Activated T-helper 1 cell treated with anti-CD3 and anti-CD28 coated beads, Interleukin-12 subunit alpha, Interleukin-12 subunit beta, Interleukin-2, Interleukin-4 antibody, amounts not matched to agents 30 ng/mL and 10 ng/mL and 1 ng/mL, durations not matched to agents 14 hours and 24 hours and 36 hours (primary cell): ENCODE measurements around the gene TBC1D25. TPM values are rescaled to one million over a fixed set of nuclear protein-coding genes. Genes with fewer than 3 reads are reported as not detected.
"Not testable (repeated sequence)": the region's sequence is repeated elsewhere in the genome, so short reads cannot be mapped to it uniquely, and the experiment has no call there.

Experiments
- DNase-seq: peaks from one replicate; pipeline ENCODE4 v3.0.0; 2021; ENCODE audit warnings: low spot score
- H3K27ac Mint-ChIP-seq: one replicate; pipeline ENCODE4 v1.8.0; 2021; ENCODE audit warnings: mild to moderate bottlenecking, mixed read lengths
- H3K27me3 Mint-ChIP-seq: one replicate; pipeline ENCODE4 v1.8.0; 2022; ENCODE audit warnings: mild to moderate bottlenecking, moderate library complexity, mixed read lengths; ENCODE audit not compliant: insufficient read depth
- H3K36me3 Mint-ChIP-seq: one replicate; pipeline ENCODE4 v1.8.0; 2021; ENCODE audit warnings: low read depth, mixed read lengths
- H3K4me1 Mint-ChIP-seq: one replicate; pipeline ENCODE4 v1.8.0; 2021; ENCODE audit warnings: low read depth, mixed read lengths
- H3K4me3 Mint-ChIP-seq: one replicate; pipeline ENCODE4 v1.8.0; 2021; ENCODE audit warnings: mild to moderate bottlenecking, moderate library complexity, mixed read lengths
- H3K9me3 Mint-ChIP-seq: one replicate; pipeline ENCODE4 v1.8.0; 2021; ENCODE audit warnings: mixed read lengths
- intact Hi-C: fragments of 100-400 bp; cut with micrococcal nuclease; formaldehyde crosslinking; loops from one replicate; pipeline ENCODE4 v1.15.1; 2024
- total RNA-seq: library from RNA; stranded (reverse); gene quantifications from 2 replicates; pipeline ENCODE4 v1.2.3, GENCODE V29; 2022

Gene TBC1D25
- total RNA-seq, 1 donor from 2014 or later = 16.0 TPM

DNA sequence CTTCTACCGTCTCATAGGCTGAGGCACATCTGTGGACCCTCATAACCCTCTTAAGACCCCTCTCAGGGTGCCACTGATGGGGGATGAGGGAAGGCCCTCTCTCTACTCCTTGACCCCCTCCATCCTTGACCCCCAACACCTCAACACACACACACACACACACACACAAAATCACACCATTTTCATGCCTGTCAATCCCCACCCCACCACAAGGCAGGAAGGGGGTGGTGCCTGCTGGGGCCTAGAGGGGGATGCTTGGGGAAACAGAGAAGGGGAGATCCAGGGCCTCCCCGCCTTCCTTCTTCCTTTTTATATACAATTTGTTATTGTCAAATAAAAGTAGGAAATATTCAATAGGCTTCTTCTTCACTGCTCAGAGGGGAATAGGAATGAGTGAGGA is 19.1 kb upstream of the TBC1D25 start:
- Mint-ChIP-seq H3K9me3 (no peaks in the 10 kb centered on the region), H3K36me3 (peaks cover 17% of the 10 kb centered on the region), H3K27me3 (no peaks in the 10 kb centered on the region), H3K27ac (peak overlapping the region; percentile 98), H3K4me1 (peaks cover 29% of the 10 kb centered on the region), H3K4me3 (peak overlapping the region; percentile 95)
- DNase-seq = no peak
- intact Hi-C loops = loop anchor here (5.0 to 10.0 kb wide), 5 partner anchors 154 to 863 kb away; partner anchors contain the start of genes PIM2, SUV39H1, UXT and ZNF81

DNA sequence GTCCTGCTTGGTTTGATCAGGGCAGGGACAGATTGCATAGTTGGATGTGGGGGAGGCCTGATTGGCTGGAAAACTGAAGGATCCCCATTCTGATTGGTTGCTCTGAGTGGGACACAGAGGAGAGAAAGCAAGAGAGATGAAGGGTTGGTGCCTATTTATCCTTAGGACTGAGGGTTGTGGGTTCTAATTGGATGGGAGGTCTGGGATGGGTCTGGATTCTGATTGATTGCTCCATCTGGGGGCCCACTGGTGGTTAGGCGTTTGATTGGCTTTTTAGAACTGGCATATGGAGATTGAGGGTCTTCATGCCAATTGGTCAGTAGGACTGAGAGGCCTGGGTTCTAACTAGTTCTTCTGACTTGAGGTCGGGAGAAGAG is 18.6 kb upstream of the TBC1D25 start:
- Mint-ChIP-seq H3K27ac (peak overlapping the region; percentile 98), H3K9me3 (no peaks in the 10 kb centered on the region), H3K27me3 (no peaks in the 10 kb centered on the region), H3K4me3 (peak overlapping the region; percentile 95), H3K4me1 (peaks cover 29% of the 10 kb centered on the region), H3K36me3 (peaks cover 17% of the 10 kb centered on the region)
- no peak for DNase-seq
- intact Hi-C loops = loop anchor here (1.0 to 10.0 kb wide), 10 partner anchors 13 to 864 kb away; partner anchors contain the start of genes FTSJ1, HDAC6, PIM2 and PORCN

DNA sequence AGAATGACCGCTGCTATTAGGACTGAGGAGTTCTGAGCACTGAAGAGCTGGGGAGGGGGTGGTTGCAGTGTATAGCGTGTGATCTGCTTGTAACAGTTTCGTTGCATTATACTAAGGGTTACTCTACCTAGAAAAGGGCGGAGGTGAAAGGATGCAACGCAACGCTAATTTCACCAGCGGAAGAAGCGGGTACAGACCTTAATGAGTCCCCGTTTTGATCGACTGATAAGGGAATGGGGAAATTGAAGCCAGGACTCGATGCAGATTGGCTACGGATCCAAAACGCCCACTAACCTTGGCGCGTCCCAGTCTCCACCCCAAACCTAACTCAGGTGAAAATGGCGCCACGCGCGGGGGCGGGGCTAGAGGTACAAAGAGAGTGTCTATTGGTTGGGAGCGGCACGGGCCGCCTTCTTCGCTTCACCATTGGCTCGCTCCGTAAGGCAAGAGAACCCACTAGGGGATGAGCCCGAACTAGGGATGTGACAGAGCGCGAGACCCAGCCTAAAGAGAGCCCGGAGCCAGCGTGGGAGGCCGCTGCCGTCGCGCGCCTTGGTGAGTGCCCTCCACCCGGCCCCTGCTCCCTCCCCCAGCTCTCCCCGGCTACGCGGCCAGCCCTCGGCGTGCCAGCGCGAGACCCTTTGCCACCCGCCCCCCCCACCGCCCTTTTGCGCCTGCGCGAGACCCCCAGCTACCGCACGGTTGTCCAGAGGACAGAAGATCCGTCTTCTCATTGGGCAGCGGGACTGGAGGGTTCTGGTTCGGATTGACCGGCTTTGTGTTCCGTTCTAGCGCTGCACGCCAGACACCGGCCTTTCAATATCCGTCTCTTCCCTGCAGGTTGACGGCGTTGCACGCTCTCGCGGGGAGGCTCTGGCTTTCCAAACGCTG is 17.9 kb upstream of the TBC1D25 start, which contains the start of gene EBP:
Gene EBP, plus strand, starts transcription at position 456 of the 891 bp plus-strand sequence. CDS start 1,964 bp downstream, outside the sequence.
- peak; percentile 92 for DNase-seq
- Mint-ChIP-seq H3K36me3 (peaks cover 14% of the 10 kb centered on the region), H3K4me3 (peak within 1 kb of the TSS; percentile 95), H3K27me3 (no peaks in the 10 kb centered on the region), H3K27ac (peak within 1 kb of the TSS; percentile 98), H3K9me3 (no peaks in the 10 kb centered on the region), H3K4me1 (peaks cover 34% of the 10 kb centered on the region)
- intact Hi-C loops = loop anchor here (1.0 to 10.0 kb wide), 10 partner anchors 13 to 864 kb away; partner anchors contain the start of genes FTSJ1, HDAC6, PIM2 and PORCN

DNA sequence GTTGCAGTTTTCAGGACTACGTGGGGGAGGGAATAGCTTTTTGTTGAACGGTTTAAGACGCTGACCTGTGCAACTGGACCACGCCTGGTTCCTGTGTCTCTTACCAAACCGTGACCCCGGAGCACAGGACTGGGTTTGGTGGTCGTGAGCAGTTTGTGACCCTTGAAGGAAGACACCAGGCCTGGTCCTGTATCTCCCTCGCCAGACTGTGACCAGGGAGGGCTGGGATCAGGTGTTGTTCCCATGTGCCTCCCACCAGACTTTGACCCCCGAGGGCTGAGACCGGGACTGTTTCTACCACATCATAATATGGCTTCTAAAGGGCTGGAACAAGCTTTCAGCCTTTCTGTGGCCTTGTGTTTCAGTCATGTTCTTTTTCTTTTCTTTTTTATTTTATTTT is 17.2 kb upstream of the TBC1D25 start:
- DNase-seq = no peak
- Mint-ChIP-seq H3K36me3 (peaks cover 18% of the 10 kb centered on the region), H3K4me1 (peaks cover 36% of the 10 kb centered on the region), H3K27ac (peak overlapping the region; percentile 98), H3K9me3 (no peaks in the 10 kb centered on the region), H3K4me3 (peak overlapping the region; percentile 95), H3K27me3 (no peaks in the 10 kb centered on the region)
- intact Hi-C loops = loop anchor here (5.0 to 10.0 kb wide), 5 partner anchors 153 to 865 kb away; partner anchors contain the start of genes PIM2, SUV39H1, UXT and ZNF81

DNA sequence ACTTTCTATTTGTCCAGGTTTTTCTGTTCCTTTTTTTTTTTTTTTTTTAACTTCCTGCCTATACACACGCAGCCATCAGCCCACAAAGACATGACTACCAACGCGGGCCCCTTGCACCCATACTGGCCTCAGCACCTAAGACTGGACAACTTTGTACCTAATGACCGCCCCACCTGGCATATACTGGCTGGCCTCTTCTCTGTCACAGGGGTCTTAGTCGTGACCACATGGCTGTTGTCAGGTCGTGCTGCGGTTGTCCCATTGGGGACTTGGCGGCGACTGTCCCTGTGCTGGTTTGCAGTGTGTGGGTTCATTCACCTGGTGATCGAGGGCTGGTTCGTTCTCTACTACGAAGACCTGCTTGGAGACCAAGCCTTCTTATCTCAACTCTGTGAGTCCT is 15.8 kb upstream of the TBC1D25 start:
- H3K27ac Mint-ChIP-seq = peak overlapping the region; percentile 44
- intact Hi-C loops = loop anchor here (5.0 to 10.0 kb wide), 5 partner anchors 151 to 866 kb away; partner anchors contain the start of genes PIM2, SUV39H1, UXT and ZNF81

DNA sequence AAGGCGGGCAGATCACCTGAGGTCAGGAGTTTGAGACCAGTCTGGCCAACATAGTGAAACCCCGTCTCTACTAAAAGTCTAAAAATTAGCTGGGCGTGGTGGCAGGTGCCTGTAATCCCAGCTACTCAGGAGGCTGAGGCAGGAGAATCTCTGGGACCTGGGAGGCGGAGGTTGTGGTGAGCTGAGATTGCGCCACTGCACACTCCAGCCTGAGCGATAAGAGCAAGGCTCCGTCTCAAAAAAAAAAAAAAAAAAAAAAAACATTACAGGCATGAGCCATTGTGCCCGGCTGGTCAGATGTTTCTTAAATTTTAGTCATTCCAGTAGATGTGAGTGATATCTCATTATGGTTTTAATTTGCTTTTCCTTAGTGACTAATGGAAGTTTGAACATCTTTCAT is 13.7 kb upstream of the TBC1D25 start:
- Mint-ChIP-seq H3K36me3 (peaks cover 25% of the 10 kb centered on the region), H3K4me1 (peaks cover 36% of the 10 kb centered on the region)
- H3K4me3 Mint-ChIP-seq, DNase-seq, H3K9me3 Mint-ChIP-seq, H3K27ac Mint-ChIP-seq, H3K27me3 Mint-ChIP-seq: not testable (repeated sequence)
- intact Hi-C loops = loop anchor here (10.0 kb wide), 2 partner anchors 149 to 691 kb away; partner anchors contain the start of gene ZNF81

More for the DNA sequence above, 15.8 kb upstream of the TBC1D25 start:
- Mint-ChIP-seq H3K9me3 (no peaks in the 10 kb centered on the region), H3K4me1 (peaks cover 42% of the 10 kb centered on the region), H3K36me3 (peaks cover 24% of the 10 kb centered on the region), H3K27me3 (no peaks in the 10 kb centered on the region), H3K4me3 (peak overlapping the region; percentile 95)
- no peak for DNase-seq

DNA sequence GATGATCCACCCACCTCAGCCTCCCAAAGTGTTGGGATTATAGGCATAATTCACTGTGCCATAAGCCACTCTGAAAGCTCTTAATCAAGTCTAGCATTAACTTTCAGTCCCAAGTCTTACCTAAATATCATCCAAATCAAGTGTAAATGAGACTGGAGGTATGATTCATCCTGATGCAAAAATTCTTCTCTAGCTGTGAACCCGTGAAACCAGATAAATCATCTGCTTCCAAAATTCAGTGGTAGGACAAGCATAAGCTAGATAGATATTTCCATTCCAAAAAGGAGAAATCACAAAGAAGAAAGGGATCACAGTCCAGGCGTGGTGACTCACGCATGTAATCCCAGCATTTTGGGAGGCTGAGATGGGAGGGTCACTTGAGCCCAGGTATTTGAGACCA is 8.8 kb upstream of the TBC1D25 start:
- intact Hi-C loops = no loop called here
- Mint-ChIP-seq H3K9me3 (no peaks in the 10 kb centered on the region), H3K36me3 (peaks cover 25% of the 10 kb centered on the region), H3K27ac (no peak overlapping the region), H3K4me3 (no peak overlapping the region), H3K27me3 (no peaks in the 10 kb centered on the region), H3K4me1 (peaks cover 32% of the 10 kb centered on the region)
- DNase-seq = no peak

DNA sequence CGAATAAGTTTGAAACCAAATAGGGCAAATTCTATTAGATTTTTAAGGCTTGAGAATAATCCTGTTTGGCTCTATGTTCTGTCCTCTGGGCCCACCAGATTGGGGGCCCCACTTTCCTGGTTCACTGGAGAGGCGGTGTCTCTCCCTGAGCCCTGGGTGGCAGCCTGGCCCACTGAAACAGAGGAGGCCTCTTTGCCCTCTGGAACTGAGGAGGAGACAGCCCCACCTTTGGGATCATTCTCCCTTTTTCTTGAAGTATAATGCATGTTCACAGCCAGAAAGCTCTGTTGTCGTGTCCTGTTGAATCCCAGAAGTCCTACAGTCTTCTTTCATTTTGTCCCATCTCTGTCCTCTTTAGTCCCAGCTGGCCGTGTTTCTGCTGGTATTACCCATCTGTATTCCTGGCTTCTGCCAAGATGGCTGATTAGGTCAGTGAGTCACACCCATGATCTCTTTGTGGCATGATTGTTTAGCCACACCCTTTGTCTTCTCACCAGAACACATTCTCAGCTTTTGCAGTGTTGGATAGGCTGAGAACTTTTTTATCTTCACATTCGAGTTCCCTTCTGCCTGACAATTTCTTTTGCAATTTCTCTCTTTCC is 8.1 kb upstream of the TBC1D25 start:
- peak overlapping the region; percentile 87 for H3K27ac Mint-ChIP-seq
- no peaks in the 10 kb centered on the region for H3K27me3 Mint-ChIP-seq
- no peaks in the 10 kb centered on the region for H3K9me3 Mint-ChIP-seq
- H3K4me1 Mint-ChIP-seq = peaks cover 29% of the 10 kb centered on the region
- peaks cover 24% of the 10 kb centered on the region for H3K36me3 Mint-ChIP-seq
- no peak for DNase-seq
- intact Hi-C loops = no loop called here
- H3K4me3 Mint-ChIP-seq = no peak overlapping the region

DNA sequence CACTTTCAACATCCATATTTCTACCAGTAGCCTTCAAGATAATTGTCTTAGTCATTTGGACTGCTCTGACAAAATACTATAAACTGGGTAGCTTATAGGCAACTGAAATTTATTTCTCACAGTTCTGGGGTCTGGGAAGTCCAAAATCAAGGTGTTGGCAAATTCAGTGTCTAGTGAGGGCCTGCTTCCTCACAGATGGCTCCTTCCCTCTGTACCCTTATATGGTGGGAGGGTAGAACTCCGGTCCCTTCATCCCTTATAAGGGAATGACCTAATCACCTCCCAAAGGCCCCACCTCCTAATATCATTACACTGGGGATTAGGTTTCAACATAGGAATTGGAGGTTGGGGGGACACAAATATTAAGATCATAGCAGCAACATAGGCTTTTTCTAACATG is 7.4 kb upstream of the TBC1D25 start:
- no peaks in the 10 kb centered on the region for H3K27me3 Mint-ChIP-seq
- no peak for DNase-seq
- peaks cover 25% of the 10 kb centered on the region for H3K4me1 Mint-ChIP-seq
- peak overlapping the region; percentile 87 for H3K27ac Mint-ChIP-seq
- intact Hi-C loops = no loop called here
- peaks cover 18% of the 10 kb centered on the region for H3K36me3 Mint-ChIP-seq
- no peaks in the 10 kb centered on the region for H3K9me3 Mint-ChIP-seq
- H3K4me3 Mint-ChIP-seq = no peak overlapping the region

DNA sequence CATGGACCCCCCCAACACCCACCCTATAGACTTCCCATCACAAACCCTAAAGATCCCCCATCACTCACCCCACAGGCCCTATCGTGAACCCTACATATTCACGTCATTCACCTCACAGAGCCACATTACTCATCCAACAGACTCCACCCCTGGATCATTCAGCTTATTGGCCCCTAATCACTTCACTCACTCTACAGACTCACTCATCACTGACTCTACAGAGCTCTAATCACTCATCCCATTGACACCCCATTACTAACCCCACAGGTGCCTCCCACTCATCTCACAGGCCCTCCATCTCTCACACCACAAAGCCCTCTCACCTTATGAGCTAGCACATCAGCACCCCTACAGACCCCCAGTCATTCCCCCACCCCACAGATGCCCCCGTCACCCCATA is 6.3 kb upstream of the TBC1D25 start:
- no peak overlapping the region for H3K4me3 Mint-ChIP-seq
- H3K27ac Mint-ChIP-seq = peak overlapping the region; percentile 73
- peaks cover 17% of the 10 kb centered on the region for H3K36me3 Mint-ChIP-seq
- H3K4me1 Mint-ChIP-seq = peaks cover 24% of the 10 kb centered on the region
- no peaks in the 10 kb centered on the region for H3K9me3 Mint-ChIP-seq
- DNase-seq = no peak
- intact Hi-C loops = no loop called here
- H3K27me3 Mint-ChIP-seq = no peaks in the 10 kb centered on the region

DNA sequence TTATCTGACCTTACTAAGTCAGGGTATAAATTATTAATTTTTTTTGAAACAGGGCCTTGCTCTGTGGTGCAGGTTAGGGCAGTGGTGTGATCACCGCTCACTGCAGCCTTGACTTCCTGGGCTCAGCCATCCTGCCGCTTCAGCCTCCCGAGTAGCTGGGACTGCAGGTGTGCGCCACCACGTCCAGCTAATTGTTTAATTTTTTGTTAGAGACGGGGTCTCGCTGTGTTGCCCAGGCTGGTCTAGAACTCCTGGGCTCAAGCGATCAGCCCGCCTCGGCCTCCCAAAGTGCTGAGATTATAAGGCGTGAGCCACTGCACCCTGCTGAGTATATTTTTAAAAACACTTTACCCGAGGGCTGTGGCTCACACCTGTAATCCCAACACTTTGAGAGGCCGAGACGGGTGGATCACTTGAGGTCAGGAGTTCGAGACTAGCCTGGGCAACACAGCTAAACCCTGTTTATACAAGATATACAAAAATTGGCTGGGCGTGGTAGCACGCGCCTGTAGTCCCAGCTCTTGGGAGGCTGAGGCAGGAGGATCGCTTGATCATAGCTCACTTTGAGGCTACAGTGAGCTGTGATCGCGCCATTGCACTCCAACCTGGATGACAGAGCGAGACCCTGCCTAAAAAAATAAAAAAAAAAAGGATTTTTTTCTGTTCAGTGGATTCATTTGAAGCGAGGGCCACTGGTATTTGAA is 721 bp upstream of the TBC1D25 start:
- Mint-ChIP-seq H3K27ac (peak overlapping the region; percentile 92), H3K36me3 (peaks cover 10% of the 10 kb centered on the region), H3K9me3 (no peaks in the 10 kb centered on the region), H3K27me3 (no peaks in the 10 kb centered on the region), H3K4me1 (peaks cover 17% of the 10 kb centered on the region), H3K4me3 (peak overlapping the region; percentile 94)
- no peak for DNase-seq
- intact Hi-C loops = loop anchor here (1.0 kb wide), 6 partner anchors 17 to 505 kb away; partner anchors contain the start of genes EBP, FTSJ1, RBM3 and TFE3

DNA sequence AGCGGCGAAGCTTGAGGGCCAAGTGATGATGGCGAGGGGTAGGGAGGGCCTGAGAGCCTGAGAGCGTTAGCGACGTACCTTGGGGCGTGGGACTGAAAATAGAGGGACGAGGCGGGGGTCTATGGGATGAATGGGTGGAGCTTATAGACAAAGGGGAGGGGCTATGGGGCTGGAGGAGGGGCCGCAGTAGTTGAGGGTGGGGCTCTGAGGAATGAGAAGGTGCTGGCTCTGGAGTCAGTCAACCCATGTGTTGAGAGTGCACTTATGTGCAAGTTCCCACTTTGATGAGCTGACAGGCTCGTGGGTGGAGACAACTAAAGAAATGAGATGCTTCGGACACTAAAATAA is 488 bp downstream of the TBC1D25 start:
- Mint-ChIP-seq H3K36me3 (peaks cover 7% of the 10 kb centered on the region), H3K27ac (peak overlapping the region; percentile 86), H3K27me3 (no peaks in the 10 kb centered on the region), H3K4me1 (peaks cover 17% of the 10 kb centered on the region), H3K9me3 (no peaks in the 10 kb centered on the region), H3K4me3 (peak overlapping the region; percentile 94)
- intact Hi-C loops = loop anchor here (5.0 kb wide), 1 partner anchor 33 kb away; the partner anchor contains the start of gene PORCN
- DNase-seq = peak; percentile 47
